Prostate gland (tissue), 2 donors: Measurements from ENCODE around the gene CYRIA. TPM values are rescaled to one million over a fixed set of nuclear protein-coding genes. Genes with fewer than 3 reads are reported as not detected.

ENCODE experiments used
- DNase-seq: peaks from one replicate; pipeline ENCODE4 v3.0.0-alpha.2; 2019; ENCODE audit warnings: low spot score
- H3K27ac ChIP-seq, 2 donors: fragments of 200-600 bp; sonication (generic); 2 replicates each; pipeline ENCODE4 v1.5.1; 2017 to 2019
- H3K27me3 ChIP-seq: fragments of 200-600 bp; sonication (generic); replicated peaks from 2 replicates; pipeline ENCODE4 v1.5.1; 2019; ENCODE audit not compliant: insufficient read depth
- H3K36me3 ChIP-seq, 2 donors: fragments of 200-600 bp; sonication (generic); 1 replicate in 1 of 2; 2 replicates in 1 of 2; pipeline versions ENCODE4 v1.5.1 to v1.8.1; 2017 to 2019
- H3K4me1 ChIP-seq: fragments of 200-600 bp; sonication (generic); replicated peaks from 2 replicates; pipeline ENCODE4 v1.5.1; 2019
- H3K4me3 ChIP-seq, 2 donors: fragments of 200-600 bp; sonication (generic); 2 replicates each; pipeline ENCODE4 v1.5.1; 2017 to 2019
- H3K9me3 ChIP-seq: fragments of 200-600 bp; sonication (generic); 2 replicates; pipeline ENCODE4 v1.5.1; 2017
- CTCF ChIP-seq, 4 experiments: fragments of 200-600 bp in 2 of 4; fragments of 450-650 bp in 2 of 4; sonication (generic) in 2 of 4; IDR thresholded peaks; 1 replicate in 3 of 4; 2 replicates in 1 of 4; pipeline ENCODE4 v1.5.1; 2016 to 2019; ENCODE audit warnings: antibody characterized with exemption in 4 of 4, mild to moderate bottlenecking in 2 of 4, moderate library complexity in 2 of 4
- POLR2A ChIP-seq: fragments of 450-650 bp; IDR thresholded peaks from one replicate; pipeline ENCODE4 v1.6.1; 2016; ENCODE audit warnings: antibody characterized with exemption, mild to moderate bottlenecking
- POLR2AphosphoS5 ChIP-seq: sonication (generic); formaldehyde crosslinking; IDR thresholded peaks from one replicate; pipeline ENCODE4 v1.6.1; 2017; ENCODE audit warnings: antibody characterized with exemption
- WGBS: methylation state at CpG from one replicate; pipeline ENCODE4 v1.1.5; 2018; 5-methylcytosine and 5-hydroxymethylcytosine counted together
- intact Hi-C: fragments of 100-400 bp; cut with DNase I; formaldehyde crosslinking; loops from one replicate; pipeline ENCODE4 v1.14.2; 2022
- total RNA-seq, 2 donors: library from RNA; depleted of rRNA; stranded (reverse); fragments of >200 nt; gene quantifications; one replicate each; pipeline ENCODE4 v1.1.0, GENCODE V29; 2016

Gene CYRIA
- total RNA-seq, 2 donors from 2014 or later: 6.5 to 10.3 TPM

GRCh38 chr2:16617282-16618266 lies 48.1 kb downstream of the CYRIA start:
- H3K27me3 ChIP-seq: no peaks in the 10 kb centered on the region
- TF ChIP-seq POLR2A (no peak), CTCF (IDR thresholded peaks at IDR 0.05) (peak in 2 of 4 experiments; percentile 29 to 36), POLR2AphosphoS5 (peak; percentile 89)
- WGBS: 44% methylated on average over 8 of the region's 8 CpGs
- peak; percentile 87 for DNase-seq
- no peaks in the 10 kb centered on the region for H3K36me3 ChIP-seq
- no peak overlapping the region for H3K4me3 ChIP-seq
- no peaks in the 10 kb centered on the region for H3K9me3 ChIP-seq
- peaks cover 12% of the 10 kb centered on the region for H3K4me1 ChIP-seq
- peak overlapping the region; percentile 48 to 66 for H3K27ac ChIP-seq
- intact Hi-C loops: loop anchor here (2.0 to 10.0 kb wide), 2 partner anchors 139 to 673 kb away; partner anchors contain the start of gene MYCN
